Upper lobe of left lung (tissue), 6 donors: ENCODE results near the gene SLC2A11. TPM values are rescaled to one million over a fixed set of nuclear protein-coding genes. Genes with fewer than 3 reads are reported as not detected.

Experiments used
- ATAC-seq, 2 donors: fragments of 200-7000 bp; cut with Tn5 transposase; one replicate each; pipeline ENCODE4 v1.9.1; 2022; ENCODE audit warnings: mild to moderate bottlenecking in 2 of 2, moderate library complexity in 2 of 2; ENCODE audit not compliant: low FRiP score in 2 of 2
- DNase-seq, 2 donors: peaks; one replicate each; pipeline ENCODE4 v3.0.0-alpha.2; 2019 to 2020
- H3K27ac ChIP-seq, 4 donors: fragments of 200-600 bp; sonication (generic); one replicate each; pipeline ENCODE4 v1.5.1; 2016 to 2019
- H3K27me3 ChIP-seq, 4 donors: fragments of 200-600 bp; sonication (generic); one replicate each; pipeline ENCODE4 v1.5.1; 2017 to 2019
- H3K36me3 ChIP-seq, 4 donors: fragments of 200-600 bp; sonication (generic); one replicate each; pipeline ENCODE4 v1.5.1; 2016 to 2019
- H3K4me1 ChIP-seq, 4 donors: fragments of 200-600 bp; sonication (generic); one replicate each; pipeline ENCODE4 v1.5.1; 2018 to 2019
- H3K4me3 ChIP-seq, 4 donors: fragments of 200-600 bp; sonication (generic); one replicate each; pipeline ENCODE4 v1.5.1; 2017 to 2019; ENCODE audit warnings: mild to moderate bottlenecking in 2 of 4, moderate library complexity in 1 of 4
- H3K9me3 ChIP-seq, 4 donors: fragments of 200-600 bp; sonication (generic); one replicate each; pipeline ENCODE4 v1.5.1; 2018 to 2019
- CTCF ChIP-seq, 6 experiments: fragments of 450-650 bp in 4 of 6; fragments of 200-600 bp in 2 of 6; sonication (generic) in 2 of 6; IDR thresholded peaks; one replicate each; pipeline ENCODE4 v1.5.1; 2016 to 2019; ENCODE audit warnings: antibody characterized with exemption in 6 of 6
- EP300 ChIP-seq, 4 donors: sonication (generic); formaldehyde crosslinking; IDR thresholded peaks; one replicate each; pipeline ENCODE4 v1.5.1; 2017; ENCODE audit warnings: antibody characterized with exemption in 4 of 4, control low read depth in 2 of 4
- POLR2A ChIP-seq, 4 donors: fragments of 450-650 bp; IDR thresholded peaks; one replicate each; pipeline ENCODE4 v1.5.1; 2016 to 2017; ENCODE audit warnings: antibody characterized with exemption in 4 of 4, mild to moderate bottlenecking in 2 of 4
- POLR2AphosphoS5 ChIP-seq, 2 donors: sonication (generic); formaldehyde crosslinking; IDR thresholded peaks; one replicate each; pipeline ENCODE4 v1.5.1; 2017; ENCODE audit warnings: antibody characterized with exemption in 2 of 2
- WGBS, 2 donors: methylation state at CpG; one replicate each; pipeline ENCODE4 v1.1.5; 2017 to 2018; 5-methylcytosine and 5-hydroxymethylcytosine counted together
- total RNA-seq, 6 donors: library from RNA; depleted of rRNA in 4 of 6; stranded (reverse); fragments of >200 nt in 4 of 6; gene quantifications; one replicate each; pipeline versions ENCODE4 v1.1.0 to v1.2.1, GENCODE V29; 2016 to 2021
- donor health status: DM: no; HTN: no; CAD: no; lungs with moderate emphysema.
- donor health status: DM: no; HTN: yes; CAD: no; lungs with severe emphysema.

The SLC2A11 gene
- total RNA-seq, 6 donors from 2014 or later: 9.9 to 31.4 (median 16.5) TPM

- H3K36me3 ChIP-seq: peaks cover 0 to 73% (median 53%) of the 10 kb centered on the region in 4 donors
- no peaks in the 10 kb centered on the region for H3K9me3 ChIP-seq
- H3K4me3 ChIP-seq: no peak overlapping the region
- 85 to 88% methylated on average over 12 to 16 of the region's 16 CpGs for WGBS, 2 donors
- no peak for TF ChIP-seq POLR2A (IDR thresholded peaks at IDR 0.05)
- TF ChIP-seq CTCF (IDR thresholded peaks at IDR 0.05): no peak
- TF ChIP-seq POLR2AphosphoS5 (IDR thresholded peaks at IDR 0.05): no peak
- no peak for TF ChIP-seq EP300 (IDR thresholded peaks at IDR 0.05)
- peaks cover 3 to 6% (median 5%) of the 10 kb centered on the region in 4 donors for H3K4me1 ChIP-seq
- ATAC-seq: no peak
- no peaks in the 10 kb centered on the region for H3K27me3 ChIP-seq
- no peak overlapping the region for H3K27ac ChIP-seq
- DNase-seq: no peak
Measured at GRCh38 chr22:23833017-23833751, 24.5 kb upstream of the SLC2A11 start.

GRCh38 chr22:23833911-23834317 is 23.8 kb upstream of the SLC2A11 start:
- Histone ChIP-seq H3K4me3 (no peak overlapping the region), H3K36me3 (peaks cover 0 to 68% (median 47%) of the 10 kb centered on the region in 4 donors), H3K9me3 (no peaks in the 10 kb centered on the region), H3K27me3 (no peaks in the 10 kb centered on the region), H3K27ac (no peak overlapping the region), H3K4me1 (peaks cover 9 to 14% (median 11%) of the 10 kb centered on the region in 4 donors)
- no peak for DNase-seq
- TF ChIP-seq POLR2A (IDR thresholded peaks at IDR 0.05) (no peak), CTCF (IDR thresholded peaks at IDR 0.05) (no peak), EP300 (IDR thresholded peaks at IDR 0.05) (no peak), POLR2AphosphoS5 (IDR thresholded peaks at IDR 0.05) (no peak)
- ATAC-seq: no peak
- 81 to 86% methylated on average over 9 to 13 of the region's 13 CpGs for WGBS, 2 donors

- no peak for TF ChIP-seq POLR2AphosphoS5 (IDR thresholded peaks at IDR 0.05)
- no peak for TF ChIP-seq POLR2A (IDR thresholded peaks at IDR 0.05)
- no peak for TF ChIP-seq CTCF (IDR thresholded peaks at IDR 0.05)
- no peak for TF ChIP-seq EP300 (IDR thresholded peaks at IDR 0.05)
- Histone ChIP-seq H3K4me3 (no peak overlapping the region), H3K4me1 (peaks cover 11 to 18% (median 14%) of the 10 kb centered on the region in 4 donors), H3K27me3 (no peaks in the 10 kb centered on the region), H3K36me3 (peaks cover 0 to 63% (median 42%) of the 10 kb centered on the region in 4 donors), H3K27ac (no peak overlapping the region), H3K9me3 (no peaks in the 10 kb centered on the region)
- ATAC-seq (no peak), DNase-seq (no peak)
- WGBS, 2 donors: 94% methylated on average over 2 to 3 of the region's 3 CpGs
Measured at GRCh38 chr22:23834406-23834792, 23.3 kb upstream of the SLC2A11 start.

- no peak overlapping the region for H3K4me3 ChIP-seq
- WGBS, 2 donors: 91 to 93% methylated on average over 3 to 10 of the region's 10 CpGs
- DNase-seq (no peak), ATAC-seq (no peak)
- H3K4me1 ChIP-seq: peaks cover 16 to 23% (median 17%) of the 10 kb centered on the region in 4 donors
- H3K9me3 ChIP-seq: no peaks in the 10 kb centered on the region
- TF ChIP-seq CTCF (IDR thresholded peaks at IDR 0.05): no peak
- TF ChIP-seq POLR2AphosphoS5 (IDR thresholded peaks at IDR 0.05): no peak
- TF ChIP-seq POLR2A (IDR thresholded peaks at IDR 0.05): no peak
- TF ChIP-seq EP300 (IDR thresholded peaks at IDR 0.05): no peak
- H3K27me3 ChIP-seq: no peaks in the 10 kb centered on the region
- H3K27ac ChIP-seq: no peak overlapping the region
- H3K36me3 ChIP-seq: peaks cover 0 to 58% (median 41%) of the 10 kb centered on the region in 4 donors
Measured at GRCh38 chr22:23834793-23835483, 22.7 kb upstream of the SLC2A11 start.
